ENCODE data around the gene PLEKHN1.
"Not testable (repeated sequence)": the region's sequence is repeated elsewhere in the genome, so short reads cannot be mapped to it uniquely, and the experiment has no call there.

PLEKHN1 gene

GRCh38 chr1:971751-972506 lies 5.6 kb downstream of the PLEKHN1 start:
- Histone ChIP-seq H3K4me3 (ENCODE audit: low read depth, low read length) (no peak overlapping the region), H3K27me3 (ENCODE audit: control insufficient read depth, insufficient read depth, low read length) (peaks cover 89% of the 10 kb centered on the region), H3K36me3 (ENCODE audit: control insufficient read depth, insufficient read depth, low read length) (no peaks in the 10 kb centered on the region), H3K9ac (ENCODE audit: low read length) (no peak overlapping the region), H3K27ac (ENCODE audit: low read depth, low read length) (no peak overlapping the region), H3K4me1 (ENCODE audit: control insufficient read depth, insufficient read depth, low read length) (peaks cover 11% of the 10 kb centered on the region; the same call in 1 of the 2 replicates), H3K9me3 (ENCODE audit: control insufficient read depth, insufficient read depth, low read depth, low read length) (no peaks in the 10 kb centered on the region)

GRCh38 chr1:972726-973458 lies 6.6 kb downstream of the PLEKHN1 start:
- Histone ChIP-seq H3K27ac (ENCODE audit: low read depth, low read length) (no peak overlapping the region), H3K4me3 (ENCODE audit: low read depth, low read length) (no peak overlapping the region), H3K27me3 (ENCODE audit: control insufficient read depth, insufficient read depth, low read length) (peaks cover 79% of the 10 kb centered on the region), H3K9me3 (ENCODE audit: control insufficient read depth, insufficient read depth, low read depth, low read length) (no peaks in the 10 kb centered on the region), H3K36me3 (ENCODE audit: control insufficient read depth, insufficient read depth, low read length) (no peaks in the 10 kb centered on the region), H3K4me1 (ENCODE audit: control insufficient read depth, insufficient read depth, low read length) (peaks cover 11% of the 10 kb centered on the region; the same call in 1 of the 2 replicates), H3K9ac (ENCODE audit: low read length) (no peak overlapping the region)

- Histone ChIP-seq H3K9ac (ENCODE audit: low read length) (no peak overlapping the region), H3K4me1 (ENCODE audit: control insufficient read depth, insufficient read depth, low read length) (peaks cover 11% of the 10 kb centered on the region; the same call in 1 of the 2 replicates), H3K27me3 (ENCODE audit: control insufficient read depth, insufficient read depth, low read length) (peaks cover 77% of the 10 kb centered on the region), H3K4me3 (ENCODE audit: low read depth, low read length) (no peak overlapping the region), H3K27ac (ENCODE audit: low read depth, low read length) (no peak overlapping the region), H3K36me3 (ENCODE audit: control insufficient read depth, insufficient read depth, low read length) (no peaks in the 10 kb centered on the region), H3K9me3 (ENCODE audit: control insufficient read depth, insufficient read depth, low read depth, low read length) (no peaks in the 10 kb centered on the region)
These were observed 7.4 kb downstream of the PLEKHN1 start for GRCh38 chr1:973459-974292.

DNA sequence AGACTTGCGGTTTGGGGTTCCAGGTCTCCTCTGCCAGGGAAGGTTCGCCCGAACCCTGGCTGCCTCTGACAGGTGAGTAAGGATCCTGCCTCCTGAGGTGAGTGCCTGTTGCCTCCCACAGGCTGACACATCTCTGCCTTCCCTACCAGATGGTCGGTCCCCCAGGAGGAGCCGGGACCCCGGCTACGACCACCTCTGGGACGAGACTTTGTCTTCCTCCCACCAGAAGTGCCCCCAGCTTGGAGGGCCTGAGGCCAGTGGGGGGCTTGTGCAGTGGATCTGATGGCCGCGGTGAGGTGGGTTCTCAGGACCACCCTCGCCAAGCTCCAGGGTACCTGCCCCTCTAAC lies 8.0 kb downstream of the PLEKHN1 start:
- Histone ChIP-seq H3K27me3 (ENCODE audit: control insufficient read depth, insufficient read depth, low read length) (peaks cover 75% of the 10 kb centered on the region), H3K4me1 (ENCODE audit: control insufficient read depth, insufficient read depth, low read length) (peaks cover 11% of the 10 kb centered on the region; the same call in 1 of the 2 replicates)

DNA sequence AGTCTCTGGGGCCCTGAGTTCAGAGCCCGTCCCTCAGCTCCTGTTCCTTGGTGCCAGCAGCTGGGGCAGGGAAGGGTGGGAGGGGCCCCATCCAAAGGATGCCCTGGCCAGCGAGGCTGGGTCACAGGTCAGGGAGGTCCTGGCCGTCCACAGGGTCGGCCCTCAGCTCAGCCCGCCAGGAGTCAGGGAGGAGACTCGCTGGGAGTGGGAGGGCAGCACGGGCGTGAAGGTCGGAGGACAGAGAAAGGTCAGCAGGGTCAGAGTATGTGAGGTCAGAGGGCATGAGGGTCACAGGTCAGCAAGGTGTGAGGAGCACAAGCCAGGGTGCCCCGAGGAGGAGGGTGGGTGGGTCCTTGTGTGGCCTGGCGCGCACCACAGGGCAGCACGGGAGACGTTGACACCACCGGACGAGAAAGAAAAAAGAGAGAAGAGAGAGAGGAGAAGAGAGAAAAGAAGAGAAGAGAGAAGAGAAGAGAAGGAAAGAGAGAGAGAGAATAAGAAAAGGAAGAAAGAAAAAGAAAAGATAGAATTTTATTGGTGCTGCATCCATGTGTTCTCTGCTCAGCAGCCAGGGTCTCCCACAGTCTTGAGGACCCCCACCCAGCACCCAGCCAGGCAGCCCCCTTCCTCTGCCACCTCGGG lies 8.5 kb downstream of the PLEKHN1 start:
- Histone ChIP-seq H3K27ac (ENCODE audit: low read depth, low read length) (no peak overlapping the region), H3K9ac (ENCODE audit: low read length) (no peak overlapping the region), H3K9me3 (ENCODE audit: control insufficient read depth, insufficient read depth, low read depth, low read length) (no peaks in the 10 kb centered on the region), H3K36me3 (ENCODE audit: control insufficient read depth, insufficient read depth, low read length) (no peaks in the 10 kb centered on the region), H3K4me1 (ENCODE audit: control insufficient read depth, insufficient read depth, low read length) (peaks cover 11% of the 10 kb centered on the region; the same call in 1 of the 2 replicates), H3K27me3 (ENCODE audit: control insufficient read depth, insufficient read depth, low read length) (peaks cover 74% of the 10 kb centered on the region), H3K4me3 (ENCODE audit: low read depth, low read length) (no peak overlapping the region)

More for the DNA sequence above, 8.0 kb downstream of the PLEKHN1 start:
- no peak overlapping the region for H3K9ac ChIP-seq (ENCODE audit: low read length)
- no peak overlapping the region for H3K4me3 ChIP-seq (ENCODE audit: low read depth, low read length)
- H3K27ac ChIP-seq (ENCODE audit: low read depth, low read length): no peak overlapping the region
- no peaks in the 10 kb centered on the region for H3K9me3 ChIP-seq (ENCODE audit: control insufficient read depth, insufficient read depth, low read depth, low read length)
- no peaks in the 10 kb centered on the region for H3K36me3 ChIP-seq (ENCODE audit: control insufficient read depth, insufficient read depth, low read length)

- Histone ChIP-seq H3K9ac (ENCODE audit: low read length) (no peak overlapping the region), H3K4me3 (ENCODE audit: low read depth, low read length) (0 out of 2 replicates have a peak overlapping the region, but pooled peaks have one; percentile 17), H3K36me3 (ENCODE audit: control insufficient read depth, insufficient read depth, low read length) (no peaks in the 10 kb centered on the region), H3K9me3 (ENCODE audit: control insufficient read depth, insufficient read depth, low read depth, low read length) (no peaks in the 10 kb centered on the region), H3K27me3 (ENCODE audit: control insufficient read depth, insufficient read depth, low read length) (peaks cover 74% of the 10 kb centered on the region), H3K4me1 (ENCODE audit: control insufficient read depth, insufficient read depth, low read length) (peaks cover 8% of the 10 kb centered on the region; the same call in 1 of the 2 replicates), H3K27ac (ENCODE audit: low read depth, low read length) (no peak overlapping the region)
These were observed 9.1 kb downstream of the PLEKHN1 start for GRCh38 chr1:975365-975764.

DNA sequence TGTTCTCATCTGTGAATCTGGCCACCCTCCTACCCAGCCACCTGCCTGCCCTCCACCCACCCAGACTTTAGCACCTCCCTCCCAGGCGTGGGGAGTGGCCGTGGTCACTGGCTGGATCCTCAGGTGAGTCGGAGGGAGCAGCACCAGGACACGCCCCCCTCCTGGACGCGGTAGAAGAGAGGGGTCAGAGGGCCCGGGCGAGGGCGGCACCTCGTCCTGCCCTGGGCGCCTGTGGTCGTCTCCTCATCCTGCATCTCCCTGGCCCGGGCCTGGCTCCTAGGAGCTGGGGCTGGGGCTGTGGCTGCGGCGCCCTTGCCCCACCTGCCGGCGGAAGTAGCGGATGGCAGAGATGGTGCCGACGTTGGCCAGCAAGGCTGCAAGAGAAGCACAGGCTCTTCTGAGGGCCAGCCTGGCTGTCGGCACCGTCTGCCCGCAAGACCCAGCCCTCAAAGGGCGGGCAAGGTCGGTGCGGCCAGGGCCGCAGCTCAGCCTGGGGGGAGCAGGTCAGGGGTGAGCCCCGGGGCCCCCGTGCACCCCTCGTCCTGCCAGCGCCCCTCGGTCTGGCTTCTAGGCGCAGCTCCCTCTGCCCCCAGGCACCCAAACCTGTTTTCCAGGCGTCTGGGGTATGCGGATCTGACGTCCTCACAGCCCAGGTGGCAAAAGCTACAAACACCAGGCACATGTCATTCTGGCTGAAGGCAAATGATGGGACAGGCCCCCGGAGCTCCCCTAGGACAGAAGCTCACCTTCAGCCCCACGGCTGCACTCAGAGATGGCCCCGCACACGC lies 9.8 kb downstream of the PLEKHN1 start:
- peak overlapping the region; percentile 17; the same call in 1 of the 2 replicates for H3K4me3 ChIP-seq (ENCODE audit: low read depth, low read length)
- no peaks in the 10 kb centered on the region for H3K9me3 ChIP-seq (ENCODE audit: control insufficient read depth, insufficient read depth, low read depth, low read length)
- H3K4me1 ChIP-seq (ENCODE audit: control insufficient read depth, insufficient read depth, low read length): peaks cover 5% of the 10 kb centered on the region; the same call in 1 of the 2 replicates
- H3K36me3 ChIP-seq (ENCODE audit: control insufficient read depth, insufficient read depth, low read length): no peaks in the 10 kb centered on the region
- H3K27ac ChIP-seq (ENCODE audit: low read depth, low read length): no peak overlapping the region
- peaks cover 74% of the 10 kb centered on the region for H3K27me3 ChIP-seq (ENCODE audit: control insufficient read depth, insufficient read depth, low read length)
- H3K9ac ChIP-seq (ENCODE audit: low read length): no peak overlapping the region

DNA sequence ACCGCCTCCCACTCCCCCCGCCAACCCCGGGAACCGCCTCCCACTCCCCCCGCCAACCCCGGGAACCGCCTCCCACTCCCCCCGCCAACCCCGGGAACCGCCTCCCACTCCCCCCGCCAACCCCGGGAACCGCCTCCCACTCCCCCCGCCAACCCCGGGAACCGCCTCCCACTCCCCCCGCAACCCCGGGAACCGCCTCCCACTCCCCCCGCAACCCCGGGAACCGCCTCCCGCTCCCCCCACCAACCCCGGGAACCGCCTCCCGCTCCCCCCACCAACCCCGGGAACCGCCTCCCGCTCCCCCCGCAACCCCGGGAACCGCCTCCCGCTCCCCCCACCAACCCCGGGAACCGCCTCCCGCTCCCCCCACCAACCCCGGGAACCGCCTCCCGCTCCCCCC lies 10.5 kb downstream of the PLEKHN1 start:
- not testable (repeated sequence) for H3K4me1 ChIP-seq (ENCODE audit: control insufficient read depth, insufficient read depth, low read length); H3K36me3 ChIP-seq (ENCODE audit: control insufficient read depth, insufficient read depth, low read length); H3K27ac ChIP-seq (ENCODE audit: low read depth, low read length); H3K4me3 ChIP-seq (ENCODE audit: low read depth, low read length); H3K9ac ChIP-seq (ENCODE audit: low read length); H3K9me3 ChIP-seq (ENCODE audit: control insufficient read depth, insufficient read depth, low read depth, low read length)
- peaks cover 75% of the 10 kb centered on the region for H3K27me3 ChIP-seq (ENCODE audit: control insufficient read depth, insufficient read depth, low read length)

GRCh38 chr1:978069-978834 lies 12.0 kb downstream of the PLEKHN1 start:
- no peaks in the 10 kb centered on the region for H3K9me3 ChIP-seq (ENCODE audit: control insufficient read depth, insufficient read depth, low read depth, low read length)
- no peak overlapping the region for H3K9ac ChIP-seq (ENCODE audit: low read length)
- peaks cover 5% of the 10 kb centered on the region; the same call in 1 of the 2 replicates for H3K4me1 ChIP-seq (ENCODE audit: control insufficient read depth, insufficient read depth, low read length)
- peaks cover 77% of the 10 kb centered on the region for H3K27me3 ChIP-seq (ENCODE audit: control insufficient read depth, insufficient read depth, low read length)
- H3K36me3 ChIP-seq (ENCODE audit: control insufficient read depth, insufficient read depth, low read length): no peaks in the 10 kb centered on the region
- H3K4me3 ChIP-seq (ENCODE audit: low read depth, low read length): no peak overlapping the region
- no peak overlapping the region for H3K27ac ChIP-seq (ENCODE audit: low read depth, low read length)
